ENCODE measurements around the gene PLXNA2.

The PLXNA2 gene

DNA sequence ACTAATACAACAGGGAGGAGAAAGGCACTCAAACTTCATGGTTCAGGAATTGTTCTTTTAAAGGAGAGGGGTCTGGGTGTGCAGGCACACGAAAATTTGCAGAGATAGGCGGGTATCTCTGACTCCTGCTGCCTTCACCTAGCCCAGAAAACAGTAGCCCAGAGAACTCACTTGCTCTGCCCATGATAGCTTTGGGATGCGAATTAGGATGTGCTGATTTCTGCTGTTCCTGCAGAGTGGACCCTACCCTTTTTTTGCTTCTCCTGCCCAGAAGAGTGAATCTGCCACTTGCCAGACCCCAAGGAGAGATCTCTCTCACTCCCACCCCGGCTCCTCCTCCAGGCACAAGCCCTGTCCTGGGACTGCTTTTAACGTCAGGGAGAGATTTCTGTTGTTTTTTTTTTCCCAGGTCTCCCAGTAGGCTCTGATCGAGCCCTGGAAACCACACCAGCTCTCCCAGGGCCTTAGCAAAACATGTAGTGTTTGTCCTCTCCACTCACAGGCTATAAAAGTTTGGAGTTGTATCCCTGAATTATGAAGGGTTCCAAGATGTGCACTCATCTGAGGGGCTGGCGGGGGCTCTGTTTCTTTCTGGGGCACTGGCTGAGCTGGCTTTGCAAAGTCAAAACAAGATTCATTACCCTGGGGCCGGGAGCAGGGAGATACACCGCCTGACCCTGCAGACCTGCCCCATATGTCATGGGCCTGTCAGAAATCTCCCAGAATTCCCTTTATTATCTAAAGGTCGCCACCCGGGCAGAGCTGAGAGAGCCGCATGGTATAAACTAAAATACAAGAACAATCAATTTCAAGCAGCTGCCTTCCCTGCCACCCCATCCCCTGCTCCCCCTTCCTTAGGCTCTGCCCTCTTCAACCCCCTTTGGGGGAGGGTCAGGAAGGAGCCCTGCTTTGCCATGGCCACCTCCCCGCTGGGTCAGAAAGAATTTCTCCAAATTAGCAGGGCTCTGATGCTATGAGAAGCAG lies 17.9 kb downstream of the PLXNA2 start:
- no peak for DNase-seq (ENCODE audit: low spot score)

DNA sequence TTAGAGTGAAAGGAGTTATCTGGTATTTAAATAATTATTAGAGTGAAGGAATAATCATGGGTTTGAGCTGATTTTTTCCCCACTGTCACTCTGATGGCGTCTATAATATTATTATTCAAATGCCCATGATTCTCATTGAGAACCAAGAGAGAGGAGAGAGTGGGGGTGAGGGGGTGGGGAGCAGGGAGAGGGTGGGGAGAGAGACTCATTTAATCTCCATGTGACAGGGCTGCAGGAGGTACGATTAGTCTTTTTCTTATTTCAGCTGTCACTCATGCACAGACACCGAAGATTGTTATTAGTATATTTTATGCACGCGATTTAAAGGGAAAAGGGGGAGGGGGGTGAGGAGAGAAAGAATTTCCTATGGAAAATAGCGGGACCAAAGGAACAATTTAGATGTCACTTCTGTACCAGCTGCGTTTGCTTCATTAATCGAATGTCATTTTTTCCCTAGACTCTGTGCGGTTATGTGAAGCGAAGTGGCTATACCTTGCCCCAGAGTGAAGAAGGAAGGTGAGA lies 19.9 kb downstream of the PLXNA2 start:
- no peak for DNase-seq (ENCODE audit: low spot score)

- DNase-seq (ENCODE audit: low spot score) = no peak
Observed at GRCh38 chr1:208223136-208223535, 21.0 kb downstream of the PLXNA2 start.

DNA sequence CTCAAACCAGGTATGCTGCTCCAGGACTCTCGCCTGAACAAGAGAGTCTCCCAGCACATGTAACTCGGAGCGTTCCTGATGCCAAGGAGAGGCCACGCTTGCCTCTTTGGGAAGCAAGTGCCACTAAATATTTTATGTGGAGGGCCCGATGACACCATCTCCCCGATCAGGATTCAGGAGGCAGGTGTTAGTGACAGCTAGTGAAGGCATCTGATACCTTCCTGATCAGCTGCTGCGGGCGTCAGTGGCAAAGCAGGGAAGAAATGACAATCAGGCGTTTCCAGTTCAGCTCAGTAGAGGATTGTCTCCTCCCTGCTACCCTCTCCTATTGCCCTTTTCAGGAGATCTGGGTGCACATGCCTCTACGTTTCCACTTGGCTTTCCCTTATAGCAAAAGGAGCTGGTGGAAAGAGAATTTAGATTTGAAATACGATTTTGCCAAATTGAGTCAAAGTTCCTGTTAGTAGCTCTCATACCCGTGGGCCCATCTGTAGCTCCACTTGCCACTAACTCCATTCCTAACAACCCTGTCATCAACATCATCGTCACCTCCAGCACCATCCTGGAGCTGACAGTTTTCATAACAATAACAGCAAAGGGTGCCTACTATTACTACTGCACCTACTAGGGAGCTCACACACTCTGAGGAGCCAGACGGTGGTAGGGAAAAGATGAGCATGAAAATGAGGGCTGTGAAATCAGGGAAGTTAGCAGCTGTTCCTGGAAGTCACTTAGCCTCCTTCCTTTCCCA lies 21.6 kb downstream of the PLXNA2 start:
- no peak for DNase-seq (ENCODE audit: low spot score)

DNA sequence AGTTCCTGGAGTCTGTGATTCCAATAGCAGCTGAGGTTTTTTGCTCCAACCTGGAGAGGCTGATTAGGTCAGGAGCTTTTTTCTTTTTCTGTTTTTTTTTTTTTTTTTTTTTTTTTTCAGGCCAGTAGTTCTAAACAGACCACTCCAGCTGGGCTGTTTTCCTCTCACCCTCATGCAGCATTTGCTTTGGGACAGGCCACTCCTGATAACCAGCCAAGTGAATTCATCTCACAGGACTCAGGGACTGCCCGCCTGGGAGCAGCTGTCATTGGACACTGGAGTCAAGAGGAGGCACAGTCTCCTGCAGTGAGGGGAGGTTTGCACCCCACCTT lies 22.9 kb downstream of the PLXNA2 start:
- DNase-seq (ENCODE audit: low spot score) = no peak

DNA sequence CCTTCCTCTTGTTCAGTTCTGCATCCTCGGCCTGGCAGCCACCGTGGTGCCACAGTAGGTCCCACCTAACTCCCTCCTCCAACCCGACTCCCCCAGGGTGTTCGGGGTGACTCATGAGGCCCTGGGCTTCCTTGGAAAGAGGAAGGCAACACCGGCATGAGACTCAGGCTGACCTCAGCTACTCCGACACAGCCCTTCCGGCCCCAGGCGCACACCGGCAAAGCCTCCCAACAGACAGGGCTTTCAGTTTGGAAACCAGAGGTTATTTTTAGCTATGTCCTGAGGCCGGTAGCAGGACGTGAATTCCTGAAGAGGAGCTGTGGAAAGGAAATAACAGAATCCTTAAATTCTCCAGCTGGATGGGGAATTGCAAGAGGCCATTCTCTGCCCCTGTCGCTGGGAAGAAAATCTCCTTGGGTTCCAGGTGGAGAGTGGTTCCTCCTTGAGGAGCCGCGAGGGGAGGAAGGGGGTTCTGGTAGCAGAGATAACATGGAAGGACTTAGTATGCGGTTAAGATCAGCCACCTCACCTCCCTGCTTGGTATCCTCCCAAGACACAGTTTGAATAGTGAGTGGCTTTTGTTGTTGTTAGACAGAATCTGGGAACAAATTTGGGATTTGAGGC lies 24.4 kb downstream of the PLXNA2 start:
- no peak for DNase-seq (ENCODE audit: low spot score)

DNA sequence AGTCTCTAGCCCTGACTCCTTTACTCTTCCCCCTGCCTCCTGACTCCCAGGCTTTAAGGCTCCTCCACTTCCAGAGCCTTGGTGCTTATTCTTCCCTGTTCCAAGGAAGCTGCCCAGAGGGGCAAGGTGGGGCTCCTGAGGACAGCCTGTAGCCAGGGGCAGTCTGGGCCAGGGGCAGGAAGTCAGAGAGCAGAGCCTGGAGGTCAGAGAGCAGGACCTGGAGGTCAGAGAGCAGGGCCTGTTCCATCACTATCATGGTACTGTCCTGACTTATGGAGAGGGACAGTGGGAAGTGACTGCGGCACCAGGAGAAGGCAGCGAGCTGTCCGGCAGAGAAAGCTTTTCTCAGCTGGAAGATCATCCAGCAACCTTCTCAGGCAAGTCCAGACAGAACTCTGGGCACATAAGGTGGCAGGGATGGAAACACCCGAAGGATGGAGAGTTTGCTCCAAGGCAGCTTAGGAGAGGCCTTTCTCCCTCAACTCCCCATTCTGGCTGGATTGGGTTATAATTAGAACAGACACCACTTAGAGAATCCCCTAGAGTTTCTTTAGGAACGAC lies 25.0 kb downstream of the PLXNA2 start:
- DNase-seq (ENCODE audit: low spot score) = no peak

DNA sequence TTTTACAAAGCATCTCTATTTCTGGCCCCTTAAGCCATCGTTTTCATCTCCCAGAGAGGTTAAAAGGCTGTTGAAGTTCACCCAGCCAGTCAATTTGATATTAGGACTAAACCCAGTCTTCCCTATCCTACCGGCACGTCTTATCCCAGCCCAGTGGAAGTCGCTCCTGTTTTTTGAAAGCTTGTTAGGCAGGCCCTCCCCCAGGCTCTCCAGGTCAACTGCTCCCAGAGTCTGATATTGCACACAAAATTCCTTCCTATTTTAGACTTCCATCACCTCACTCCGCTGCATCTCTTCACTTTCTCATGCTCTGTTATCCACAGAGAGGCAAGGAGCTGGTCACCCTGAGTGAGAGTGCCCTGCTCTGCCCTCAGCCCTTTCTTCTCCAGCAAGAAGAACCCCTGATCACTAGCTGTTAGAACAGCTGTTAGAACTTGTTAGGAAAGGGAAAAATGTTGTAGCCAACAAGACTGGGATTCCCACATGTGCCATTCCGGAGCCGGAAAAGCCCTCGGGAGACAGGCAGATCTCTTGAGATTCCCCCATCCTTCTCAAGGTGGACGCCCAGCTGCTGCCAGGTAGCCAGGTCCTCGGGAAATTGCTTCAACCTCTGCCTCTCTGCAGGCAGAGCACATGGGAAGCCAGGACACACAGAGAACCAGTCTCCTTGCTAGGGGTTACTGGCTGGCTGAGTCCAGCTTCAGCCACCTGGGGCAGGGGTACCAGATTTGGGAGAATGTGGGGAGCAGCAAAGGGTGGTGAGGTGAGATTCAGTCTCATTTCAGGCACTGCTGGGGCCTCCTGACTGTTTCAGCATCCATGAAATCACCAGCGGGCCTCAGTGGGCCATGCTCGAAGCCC lies 25.7 kb downstream of the PLXNA2 start:
- no peak for DNase-seq (ENCODE audit: low spot score)

DNA sequence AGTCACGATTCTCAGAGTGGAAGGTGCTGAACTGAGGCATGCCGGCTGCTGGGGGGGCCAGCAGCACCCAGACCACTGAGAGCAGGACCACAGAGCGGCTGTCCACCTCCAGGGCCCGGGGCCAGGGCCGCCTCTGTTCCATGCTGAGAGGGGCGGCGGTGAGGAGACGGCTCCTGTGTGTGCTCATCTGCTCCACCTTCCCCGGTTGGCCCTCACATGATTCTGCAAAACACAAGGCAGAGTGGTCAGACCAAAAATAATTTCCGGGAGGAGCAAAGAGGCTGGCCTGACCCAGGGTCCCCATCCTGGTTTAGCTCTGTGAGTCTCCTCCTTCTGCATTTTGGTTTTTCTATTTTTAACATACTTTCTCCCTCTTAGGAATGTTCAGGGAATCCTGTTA lies 26.4 kb downstream of the PLXNA2 start:
- no peak for DNase-seq (ENCODE audit: low spot score)

DNA sequence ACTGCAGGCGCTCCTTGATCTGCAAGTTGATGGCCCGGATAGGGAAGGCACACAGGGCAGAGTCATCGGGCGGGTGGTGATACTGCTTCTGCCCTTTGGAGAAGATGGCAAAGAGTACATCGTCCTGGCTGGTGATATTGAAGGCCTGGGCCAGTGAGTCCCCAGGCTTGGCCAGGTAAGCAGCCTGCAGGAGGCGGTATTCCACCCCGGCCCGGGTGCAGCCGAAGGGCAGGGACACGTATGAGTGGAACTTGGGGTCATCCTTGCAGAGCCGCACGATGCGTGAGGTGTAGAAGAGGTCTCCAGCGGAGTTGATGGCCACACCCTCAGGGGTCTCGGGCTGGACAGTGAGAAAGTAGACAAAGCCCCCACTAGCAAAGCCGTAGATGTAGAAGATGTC lies 27.4 kb downstream of the PLXNA2 start:
- no peak for DNase-seq (ENCODE audit: low spot score)

- DNase-seq (ENCODE audit: low spot score) = no peak
Observed at GRCh38 chr1:208216062-208216461, 28.1 kb downstream of the PLXNA2 start.

GRCh38 chr1:208215393-208215792 lies 28.8 kb downstream of the PLXNA2 start:
- no peak for DNase-seq (ENCODE audit: low spot score)

GRCh38 chr1:208213786-208214185 lies 30.4 kb downstream of the PLXNA2 start:
- no peak for DNase-seq (ENCODE audit: low spot score)

DNA sequence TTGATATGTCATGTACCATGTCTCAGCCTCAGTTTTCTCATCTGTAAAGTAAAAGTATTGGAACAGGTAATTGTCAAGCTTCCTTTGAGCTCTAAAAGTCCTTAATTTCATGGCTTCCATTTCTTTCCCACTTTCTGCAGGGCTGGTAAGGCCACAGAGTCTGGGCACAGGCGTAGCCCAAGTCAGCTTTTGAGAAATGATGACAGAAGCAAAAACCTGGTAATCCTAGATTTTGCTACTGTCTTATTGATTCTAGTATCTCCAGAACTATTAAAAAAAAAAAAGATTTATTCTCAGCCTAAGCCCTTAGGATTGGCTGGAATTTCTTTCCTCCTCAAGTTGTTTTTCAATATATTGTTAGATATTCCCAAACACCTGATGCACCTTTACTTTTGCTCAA lies 31.3 kb downstream of the PLXNA2 start:
- DNase-seq (ENCODE audit: low spot score) = no peak

DNA sequence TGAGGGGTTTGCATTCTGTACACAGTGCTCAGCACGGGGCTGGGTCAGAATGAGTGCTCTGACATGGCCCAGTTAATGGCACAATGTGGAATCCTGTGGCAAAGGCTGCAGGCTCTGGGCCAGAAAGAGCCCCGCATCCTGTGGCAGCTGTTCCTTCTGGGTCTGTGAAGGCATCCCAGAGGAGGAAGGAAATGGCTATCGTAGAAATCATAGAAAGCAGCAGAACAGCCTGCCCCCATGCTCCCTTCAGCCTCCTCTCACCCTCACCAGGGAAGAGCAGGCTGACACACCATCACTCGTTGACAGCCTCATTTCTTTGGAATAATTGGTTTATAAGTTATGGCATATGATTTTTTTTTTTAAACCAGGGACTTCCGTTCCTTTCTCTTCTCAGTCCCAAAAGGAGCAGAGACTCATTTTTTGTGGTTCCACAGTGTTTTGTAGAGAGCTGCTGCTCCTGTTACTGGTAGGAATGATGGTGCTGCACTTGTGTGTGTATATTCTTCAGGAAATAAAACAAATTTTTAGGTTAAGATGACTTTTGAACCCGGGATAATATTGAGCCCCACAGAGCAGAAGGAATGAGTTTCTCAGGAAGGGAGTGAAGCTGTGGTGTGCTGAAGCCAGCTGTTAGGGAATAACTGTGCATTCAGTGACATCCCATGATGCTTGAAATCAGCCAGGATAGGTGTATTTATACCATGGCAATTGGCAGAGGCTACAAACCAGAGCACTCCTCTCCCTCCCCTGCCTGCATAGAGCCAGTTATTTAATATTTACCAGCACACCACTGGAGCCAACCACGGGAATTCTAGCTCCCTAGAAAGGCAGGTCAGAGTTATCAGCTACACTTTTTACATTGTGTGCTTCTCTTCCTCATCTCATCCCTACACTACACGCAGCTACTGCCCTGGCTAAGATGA lies 32.0 kb downstream of the PLXNA2 start:
- no peak for DNase-seq (ENCODE audit: low spot score)

DNA sequence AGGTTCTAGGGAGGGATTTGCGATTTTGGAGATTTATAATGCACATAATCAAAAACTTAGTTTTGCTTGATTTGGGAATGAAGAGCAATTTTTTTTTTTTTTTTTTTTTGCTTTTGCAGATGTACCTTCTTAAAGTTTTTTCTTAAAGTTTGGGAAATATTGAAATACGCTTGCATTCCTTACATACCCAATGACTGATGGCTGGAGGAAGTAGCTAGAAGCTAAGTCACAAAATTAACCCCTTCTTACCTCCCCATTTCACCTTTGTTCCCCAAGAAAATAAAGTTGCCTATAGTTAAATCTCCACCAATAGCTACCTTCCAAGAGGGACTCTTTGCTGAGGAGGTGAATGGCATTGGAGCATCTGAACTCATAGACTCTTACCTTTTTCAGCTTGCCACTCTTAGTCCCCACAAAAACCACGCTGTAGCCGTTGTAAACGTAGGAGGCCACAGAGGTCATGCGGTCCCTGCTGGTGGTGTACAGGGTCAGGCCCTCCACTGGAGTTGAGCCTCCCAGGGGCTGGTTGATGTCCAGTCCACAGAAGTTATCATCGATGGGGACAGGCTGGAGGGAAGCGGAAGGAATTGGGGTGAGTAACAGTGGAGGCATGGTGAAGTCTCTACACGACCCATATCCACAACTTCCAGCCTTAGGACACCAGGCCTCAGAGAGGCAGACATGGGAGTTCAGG lies 34.1 kb downstream of the PLXNA2 start:
- no peak for DNase-seq (ENCODE audit: low spot score)

GRCh38 chr1:208209286-208209685 lies 34.9 kb downstream of the PLXNA2 start:
- no peak for DNase-seq (ENCODE audit: low spot score)

DNA sequence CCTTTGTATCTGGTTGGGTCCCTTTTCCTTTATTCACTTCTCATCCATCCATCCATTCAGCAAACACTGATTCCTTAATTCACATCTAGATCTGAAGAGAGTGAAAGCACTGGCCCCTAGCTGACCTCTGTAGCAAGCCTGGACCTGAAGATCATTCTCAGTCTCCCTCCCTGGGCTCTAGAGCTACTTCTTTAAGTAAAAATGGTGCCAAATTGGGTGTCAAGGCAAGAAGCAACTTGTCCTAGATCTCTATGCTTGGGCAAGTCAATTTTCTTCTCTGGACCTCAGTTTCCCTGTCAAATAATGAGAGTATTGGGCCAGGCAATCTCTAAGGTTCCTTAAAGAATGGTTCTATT lies 36.1 kb downstream of the PLXNA2 start:
- DNase-seq (ENCODE audit: low spot score) = no peak

DNA sequence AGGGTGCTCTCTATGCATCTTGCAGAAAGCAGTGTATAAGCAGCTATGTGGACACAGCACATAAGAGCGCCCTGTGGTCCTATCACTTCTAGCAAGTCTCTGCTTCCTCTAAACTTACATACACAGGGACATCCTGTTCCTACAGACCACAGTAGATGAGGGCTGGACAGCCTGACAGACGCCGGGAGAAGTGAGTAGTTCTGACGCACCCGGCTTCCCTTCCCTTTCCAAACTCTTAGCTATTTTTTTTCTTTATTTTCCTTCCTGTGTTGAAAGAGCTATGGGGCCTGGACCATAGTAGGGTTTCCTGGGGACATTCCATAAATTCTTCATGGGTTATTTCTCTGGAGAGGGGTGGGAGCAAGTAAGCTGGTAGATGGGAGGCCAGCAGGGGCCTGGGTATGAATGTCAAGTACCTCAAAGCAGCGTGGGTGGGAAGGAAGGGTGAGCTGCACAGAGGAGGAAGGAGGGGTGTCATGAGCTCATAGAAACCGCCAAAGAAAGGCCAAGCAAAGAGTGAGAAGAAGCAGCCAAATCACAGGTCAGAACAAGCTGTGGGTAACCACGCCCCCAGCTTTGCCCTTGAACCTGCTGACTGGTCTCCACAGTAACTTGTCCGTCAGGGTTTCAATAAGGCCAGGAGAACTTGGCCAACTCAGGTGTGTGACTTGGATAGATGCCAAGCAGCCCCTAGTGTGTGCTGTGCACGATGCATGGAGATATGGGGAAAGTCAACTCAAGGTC lies 36.6 kb downstream of the PLXNA2 start:
- no peak for DNase-seq (ENCODE audit: low spot score)

Data from SK-N-DZ (cell line).